Osteocyte (in vitro differentiated cells): ENCODE measurements around the gene TAX1BP1. TPM values are rescaled to one million over a fixed set of nuclear protein-coding genes. Genes with fewer than 3 reads are reported as not detected.

Experiments used
- DNase-seq: peaks from one replicate; pipeline ENCODE4 v3.0.0; 2021; ENCODE audit warnings: mixed read lengths; ENCODE audit not compliant: unreplicated experiment; ENCODE audit errors: extremely low spot score
- H3K27ac Mint-ChIP-seq: one replicate; pipeline ENCODE4 v1.8.0; 2021; ENCODE audit warnings: mild to moderate bottlenecking, mixed read lengths; ENCODE audit not compliant: unreplicated experiment
- H3K27me3 Mint-ChIP-seq: one replicate; pipeline ENCODE4 v1.8.0; 2021; ENCODE audit warnings: mixed read lengths; ENCODE audit not compliant: unreplicated experiment
- H3K36me3 Mint-ChIP-seq: one replicate; pipeline ENCODE4 v1.8.0; 2021; ENCODE audit warnings: mixed read lengths; ENCODE audit not compliant: unreplicated experiment
- H3K4me1 Mint-ChIP-seq: one replicate; pipeline ENCODE4 v1.8.0; 2021; ENCODE audit warnings: mixed read lengths; ENCODE audit not compliant: unreplicated experiment
- H3K4me3 Mint-ChIP-seq: one replicate; pipeline ENCODE4 v1.8.0; 2021; ENCODE audit warnings: mild to moderate bottlenecking, moderate library complexity, mixed read lengths; ENCODE audit not compliant: unreplicated experiment
- H3K9me3 Mint-ChIP-seq: one replicate; pipeline ENCODE4 v1.8.0; 2021; ENCODE audit warnings: mixed read lengths; ENCODE audit not compliant: unreplicated experiment
- total RNA-seq: library from RNA; stranded (reverse); gene quantifications from 2 replicates; pipeline ENCODE4 v1.2.1, GENCODE V29; 2021
- TF ChIP-seq, protein P1 (sequence below): fragments of 200-600 bp; sonication (generic); IDR thresholded peaks from 2 replicates; pipeline ENCODE4 v1.5.0; 2021; ENCODE audit warnings: antibody characterized with exemption, mild to moderate bottlenecking, moderate library complexity

TAX1BP1 gene
- total RNA-seq, 1 donor from 2014 or later = 95.5 TPM

- TF ChIP-seq, protein P1, sequence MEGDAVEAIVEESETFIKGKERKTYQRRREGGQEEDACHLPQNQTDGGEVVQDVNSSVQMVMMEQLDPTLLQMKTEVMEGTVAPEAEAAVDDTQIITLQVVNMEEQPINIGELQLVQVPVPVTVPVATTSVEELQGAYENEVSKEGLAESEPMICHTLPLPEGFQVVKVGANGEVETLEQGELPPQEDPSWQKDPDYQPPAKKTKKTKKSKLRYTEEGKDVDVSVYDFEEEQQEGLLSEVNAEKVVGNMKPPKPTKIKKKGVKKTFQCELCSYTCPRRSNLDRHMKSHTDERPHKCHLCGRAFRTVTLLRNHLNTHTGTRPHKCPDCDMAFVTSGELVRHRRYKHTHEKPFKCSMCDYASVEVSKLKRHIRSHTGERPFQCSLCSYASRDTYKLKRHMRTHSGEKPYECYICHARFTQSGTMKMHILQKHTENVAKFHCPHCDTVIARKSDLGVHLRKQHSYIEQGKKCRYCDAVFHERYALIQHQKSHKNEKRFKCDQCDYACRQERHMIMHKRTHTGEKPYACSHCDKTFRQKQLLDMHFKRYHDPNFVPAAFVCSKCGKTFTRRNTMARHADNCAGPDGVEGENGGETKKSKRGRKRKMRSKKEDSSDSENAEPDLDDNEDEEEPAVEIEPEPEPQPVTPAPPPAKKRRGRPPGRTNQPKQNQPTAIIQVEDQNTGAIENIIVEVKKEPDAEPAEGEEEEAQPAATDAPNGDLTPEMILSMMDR = no peak
- Mint-ChIP-seq H3K9me3 (no peaks in the 10 kb centered on the region), H3K27ac (no peak overlapping the region), H3K36me3 (peaks cover 22% of the 10 kb centered on the region), H3K4me3 (no peak overlapping the region), H3K4me1 (peaks cover 5% of the 10 kb centered on the region), H3K27me3 (no peaks in the 10 kb centered on the region)
- DNase-seq = no peak
Observed at GRCh38 chr7:27835376-27835775, 95.4 kb downstream of the TAX1BP1 start.

DNA sequence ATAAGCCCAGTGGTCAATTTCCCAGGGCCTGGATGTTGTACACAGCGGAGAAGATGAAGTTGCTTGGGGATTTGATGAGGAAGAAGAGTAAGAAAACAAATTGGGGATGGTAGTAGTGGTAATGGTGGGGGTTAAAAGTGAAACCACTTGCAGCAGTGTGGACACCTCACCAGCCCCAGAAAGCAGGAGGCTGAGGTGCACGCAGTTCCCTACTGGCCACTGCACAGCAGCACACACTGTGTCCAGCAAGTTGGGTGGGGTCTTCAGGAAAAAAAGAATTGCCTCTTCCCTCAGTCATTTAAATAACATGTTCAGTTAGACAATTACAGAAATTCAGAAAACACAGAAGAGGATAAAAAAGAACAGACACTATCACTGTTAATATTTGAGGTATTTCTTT lies 96.6 kb downstream of the TAX1BP1 start:
- H3K4me1 Mint-ChIP-seq = peaks cover 5% of the 10 kb centered on the region
- no peak overlapping the region for H3K27ac Mint-ChIP-seq
- H3K27me3 Mint-ChIP-seq = no peaks in the 10 kb centered on the region
- no peak overlapping the region for H3K4me3 Mint-ChIP-seq
- peaks cover 17% of the 10 kb centered on the region for H3K36me3 Mint-ChIP-seq
- TF ChIP-seq, protein P1 = no peak
- no peaks in the 10 kb centered on the region for H3K9me3 Mint-ChIP-seq
- no peak for DNase-seq

DNA sequence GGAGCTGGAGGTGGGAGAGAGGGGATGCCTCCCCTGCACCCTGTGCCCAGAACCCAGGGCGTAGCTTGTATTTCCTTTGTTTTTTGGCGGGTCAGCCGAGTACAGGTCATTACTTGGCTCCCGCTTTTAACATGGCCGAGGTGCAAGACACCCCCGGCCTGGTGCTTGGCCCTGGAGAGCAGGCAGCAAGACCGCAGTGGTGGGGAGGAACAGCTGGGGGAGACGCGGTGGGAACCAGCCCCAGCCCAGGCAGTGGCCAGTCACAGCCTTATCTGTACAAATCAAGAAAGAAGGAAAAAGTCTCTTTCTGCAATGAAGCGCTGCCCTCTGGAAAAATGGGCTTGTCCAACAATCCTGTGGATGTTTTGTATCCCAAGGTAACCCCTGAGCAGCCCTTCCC lies 99.1 kb downstream of the TAX1BP1 start:
- Mint-ChIP-seq H3K27ac (no peak overlapping the region), H3K27me3 (no peaks in the 10 kb centered on the region), H3K4me3 (no peak overlapping the region), H3K36me3 (peaks cover 14% of the 10 kb centered on the region), H3K9me3 (no peaks in the 10 kb centered on the region), H3K4me1 (peaks cover 13% of the 10 kb centered on the region)
- DNase-seq = no peak
- TF ChIP-seq, protein P1 = no peak

DNA sequence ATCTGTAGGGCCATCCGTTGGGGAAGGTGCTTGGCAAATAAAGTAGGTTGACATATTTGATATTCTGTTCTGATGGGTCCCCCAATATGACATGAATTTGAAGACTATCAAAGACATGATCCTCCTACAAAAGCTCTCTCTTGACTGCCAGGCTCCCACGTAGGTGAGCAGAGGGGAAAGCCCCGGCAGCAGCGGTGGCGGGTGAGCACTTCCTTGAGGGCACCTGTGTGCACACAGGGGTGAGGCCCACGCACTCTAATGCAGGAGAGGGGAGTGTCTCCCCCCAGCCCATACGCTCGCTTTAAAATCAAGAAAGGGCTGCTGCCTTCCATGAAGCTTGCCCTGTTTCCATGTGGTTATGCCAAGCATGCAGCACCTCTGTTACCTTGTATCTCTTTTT lies 100.4 kb downstream of the TAX1BP1 start:
- no peak for DNase-seq
- Mint-ChIP-seq H3K27ac (no peak overlapping the region), H3K36me3 (peaks cover 8% of the 10 kb centered on the region), H3K27me3 (no peaks in the 10 kb centered on the region), H3K4me1 (peaks cover 10% of the 10 kb centered on the region), H3K9me3 (no peaks in the 10 kb centered on the region), H3K4me3 (no peak overlapping the region)
- TF ChIP-seq, protein P1 = no peak

- no peaks in the 10 kb centered on the region for H3K27me3 Mint-ChIP-seq
- no peak overlapping the region for H3K27ac Mint-ChIP-seq
- no peaks in the 10 kb centered on the region for H3K9me3 Mint-ChIP-seq
- no peak overlapping the region for H3K4me3 Mint-ChIP-seq
- peaks cover 8% of the 10 kb centered on the region for H3K36me3 Mint-ChIP-seq
- peaks cover 7% of the 10 kb centered on the region for H3K4me1 Mint-ChIP-seq
- DNase-seq = no peak
- TF ChIP-seq, protein P1 = no peak
Observed at GRCh38 chr7:27840760-27841364, 100.9 kb downstream of the TAX1BP1 start.
